HG02798 (cell line): ENCODE data around the gene SCAF8.

Experiments used
- ATAC-seq: cut with Tn5 transposase; IDR thresholded peaks from one replicate; pipeline ENCODE4 v1.9.1; 2021; ENCODE audit warnings: mild to moderate bottlenecking; ENCODE audit not compliant: unreplicated experiment, poor library complexity

The SCAF8 gene

GRCh38 chr6:154822947-154823558 is 89.8 kb downstream of the SCAF8 start:
- no peak for ATAC-seq

GRCh38 chr6:154824076-154824475 is 90.9 kb downstream of the SCAF8 start:
- ATAC-seq = no peak

GRCh38 chr6:154829970-154830369 is 96.8 kb downstream of the SCAF8 start:
- no peak for ATAC-seq

- ATAC-seq = no peak
Observed at GRCh38 chr6:154830771-154831170, 97.6 kb downstream of the SCAF8 start.

GRCh38 chr6:154835307-154835706 is 102.1 kb downstream of the SCAF8 start:
- ATAC-seq = no peak

- no peak for ATAC-seq
Observed at GRCh38 chr6:154839546-154839945, 106.3 kb downstream of the SCAF8 start.

GRCh38 chr6:154840363-154840762 is 107.1 kb downstream of the SCAF8 start:
- no peak for ATAC-seq

- no peak for ATAC-seq
Observed at GRCh38 chr6:154841109-154841508, 107.9 kb downstream of the SCAF8 start.

GRCh38 chr6:154842833-154843232 is 109.6 kb downstream of the SCAF8 start:
- no peak for ATAC-seq

GRCh38 chr6:154847318-154847717 is 114.1 kb downstream of the SCAF8 start:
- ATAC-seq = no peak

- ATAC-seq = no peak
Observed at GRCh38 chr6:154848580-154848979, 115.4 kb downstream of the SCAF8 start.

GRCh38 chr6:154849475-154849874 is 116.3 kb downstream of the SCAF8 start:
- ATAC-seq = no peak

- ATAC-seq = no peak
Observed at GRCh38 chr6:154852687-154853086, 119.5 kb downstream of the SCAF8 start.

- ATAC-seq = no peak
Observed at GRCh38 chr6:154857529-154857928, 124.3 kb downstream of the SCAF8 start.

- ATAC-seq = no peak
Observed at GRCh38 chr6:154861825-154862224, 128.6 kb downstream of the SCAF8 start.

GRCh38 chr6:154862536-154862935 is 129.3 kb downstream of the SCAF8 start:
- ATAC-seq = no peak

GRCh38 chr6:154864066-154864430 is 130.8 kb downstream of the SCAF8 start:
- ATAC-seq = no peak

- no peak for ATAC-seq
Observed at GRCh38 chr6:154865291-154865690, 132.1 kb downstream of the SCAF8 start.

- ATAC-seq = no peak
Observed at GRCh38 chr6:154868143-154868594, 135.0 kb downstream of the SCAF8 start.

GRCh38 chr6:154872542-154873114 is 139.4 kb downstream of the SCAF8 start:
- no peak for ATAC-seq

GRCh38 chr6:154873546-154873945 is 140.3 kb downstream of the SCAF8 start:
- no peak for ATAC-seq
